Posterior cingulate gyrus (tissue), 11 donors: ENCODE measurements around the gene MYOM3.

Experiments
- DNase-seq, 10 donors: peaks; one replicate each; pipeline versions ENCODE4 v3.0.0 to v3.0.0-alpha.2; 2020 to 2021; ENCODE audit warnings: mixed read lengths in 3 of 10
- intact Hi-C: fragments of 100-400 bp; cut with DNase I; formaldehyde crosslinking; loops from one replicate; pipeline ENCODE4 v1.15.1; 2023

MYOM3 gene

GRCh38 chr1:24139841-24140425 is 28.0 kb upstream of the MYOM3 start:
- DNase-seq = peak in 1 of 10 donors; percentile 57
- intact Hi-C loops = no loop called here

GRCh38 chr1:24139222-24139489 is 27.2 kb upstream of the MYOM3 start:
- no peak for DNase-seq
- intact Hi-C loops = no loop called here

DNA sequence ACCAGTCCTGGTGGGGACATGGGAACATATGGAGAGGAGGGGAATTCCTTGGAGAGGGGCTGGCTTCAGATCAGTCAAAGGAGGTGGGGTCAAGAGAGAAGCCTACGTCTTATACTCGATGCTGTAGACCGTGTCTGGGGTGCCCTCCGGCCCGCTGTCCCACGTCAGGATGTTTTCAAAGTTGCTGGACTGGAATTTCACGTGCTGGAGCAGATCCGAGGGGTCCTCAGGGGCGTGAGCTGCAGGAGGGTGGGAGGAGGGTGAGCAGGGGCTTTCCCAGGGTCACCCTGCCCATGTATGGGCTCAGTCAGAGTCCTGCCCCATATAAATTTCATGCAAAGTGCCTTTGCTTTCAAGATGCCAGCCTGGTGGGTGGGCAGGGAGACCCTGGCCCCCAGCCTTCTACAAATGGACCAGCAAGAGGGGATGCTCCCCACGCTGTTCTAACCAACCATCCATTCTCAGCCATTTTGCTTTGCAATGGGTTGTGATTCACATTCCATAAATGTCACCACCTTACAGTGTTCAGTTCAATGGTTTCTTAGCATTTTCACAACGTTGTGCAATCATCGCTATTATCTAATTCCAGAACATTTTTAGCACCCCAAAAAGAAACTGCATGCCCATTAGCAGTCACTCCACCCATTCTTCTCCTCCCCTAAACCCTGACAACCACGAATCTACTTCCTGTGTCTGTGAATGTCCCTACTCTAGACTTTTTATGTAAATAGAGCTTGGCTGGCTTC is 26.7 kb upstream of the MYOM3 start:
- intact Hi-C loops = no loop called here
- DNase-seq = peak in 1 of 10 donors; percentile 70

GRCh38 chr1:24136956-24137539 is 25.1 kb upstream of the MYOM3 start:
- DNase-seq = peak in 1 of 10 donors; percentile 57
- intact Hi-C loops = no loop called here

DNA sequence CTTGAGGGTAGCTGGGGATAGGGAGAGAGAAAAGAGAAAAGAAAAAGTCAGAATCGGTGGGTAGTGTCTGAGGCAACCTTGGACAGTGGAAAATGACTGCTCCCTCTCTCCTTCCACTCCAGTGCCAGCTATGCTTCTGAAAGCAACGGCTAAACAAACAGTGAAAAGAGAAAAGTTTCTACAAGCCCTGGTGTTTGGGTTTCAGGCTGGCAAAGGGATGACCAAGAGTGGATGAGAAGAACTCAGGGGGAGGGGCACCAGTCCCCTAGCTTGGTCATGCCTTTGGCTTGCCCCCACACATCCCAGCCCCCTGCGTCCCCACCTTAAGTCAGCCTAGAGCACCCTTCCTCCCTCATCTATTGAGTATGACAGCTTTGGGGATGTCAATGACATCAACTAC is 22.4 kb upstream of the MYOM3 start:
- DNase-seq = peak in 1 of 10 donors; percentile 17
- intact Hi-C loops = no loop called here

- DNase-seq = no peak
- intact Hi-C loops = no loop called here
Observed at GRCh38 chr1:24133819-24134218, 21.9 kb upstream of the MYOM3 start.

DNA sequence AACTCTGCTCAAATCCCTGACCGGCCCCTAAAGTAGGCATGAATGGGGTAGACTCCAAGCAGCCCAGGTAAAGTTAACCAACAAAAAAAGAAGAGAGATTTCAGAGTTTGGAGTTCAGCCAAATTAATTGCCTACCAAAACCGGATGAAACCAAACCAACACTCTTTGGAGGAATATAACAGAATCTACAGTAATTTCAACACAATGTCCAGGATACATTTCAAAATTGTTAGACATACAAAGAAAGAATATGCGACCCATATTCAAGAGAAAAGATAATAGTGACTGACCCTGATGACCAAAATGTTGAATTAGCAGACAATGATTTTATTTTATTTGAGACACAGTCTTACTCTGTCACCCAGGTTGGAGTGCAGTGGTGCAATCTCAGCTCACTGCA is 18.4 kb upstream of the MYOM3 start:
- intact Hi-C loops = no loop called here
- no peak for DNase-seq

GRCh38 chr1:24127801-24128363 is 15.9 kb upstream of the MYOM3 start:
- intact Hi-C loops = no loop called here
- DNase-seq = peak in 1 of 10 donors; percentile 44

DNA sequence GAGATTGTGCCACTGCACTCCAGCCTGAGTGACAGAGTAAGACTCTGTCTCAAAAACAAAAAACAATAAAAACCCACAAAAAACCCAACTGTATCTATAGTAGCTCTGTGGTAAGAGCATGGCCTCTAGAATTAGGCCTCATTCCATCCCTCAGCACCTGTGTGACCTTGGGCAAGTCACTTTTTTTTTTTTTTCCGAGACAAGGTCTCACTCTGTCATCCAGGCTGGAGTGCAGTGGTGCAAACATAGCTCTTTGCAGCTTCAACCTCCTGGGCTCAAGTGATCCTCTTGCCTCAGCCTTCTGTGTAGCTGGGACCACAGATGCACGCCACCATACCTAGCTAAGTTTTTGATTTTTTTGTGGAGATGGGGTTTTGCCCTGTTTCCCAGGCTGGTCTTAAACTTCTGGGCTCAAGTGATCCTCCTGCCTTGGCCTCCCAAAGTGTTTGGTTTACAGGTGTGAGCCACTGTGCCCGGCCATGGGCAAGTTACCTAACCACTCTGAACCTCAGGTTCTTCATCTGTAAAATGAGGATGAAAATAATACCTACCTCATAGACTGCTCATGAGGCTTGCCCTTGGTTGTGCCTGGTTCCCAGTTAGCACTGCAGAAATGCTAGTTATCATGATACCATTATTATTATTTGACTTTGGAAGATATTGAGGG is 15.3 kb upstream of the MYOM3 start:
- intact Hi-C loops = no loop called here
- DNase-seq = no peak

DNA sequence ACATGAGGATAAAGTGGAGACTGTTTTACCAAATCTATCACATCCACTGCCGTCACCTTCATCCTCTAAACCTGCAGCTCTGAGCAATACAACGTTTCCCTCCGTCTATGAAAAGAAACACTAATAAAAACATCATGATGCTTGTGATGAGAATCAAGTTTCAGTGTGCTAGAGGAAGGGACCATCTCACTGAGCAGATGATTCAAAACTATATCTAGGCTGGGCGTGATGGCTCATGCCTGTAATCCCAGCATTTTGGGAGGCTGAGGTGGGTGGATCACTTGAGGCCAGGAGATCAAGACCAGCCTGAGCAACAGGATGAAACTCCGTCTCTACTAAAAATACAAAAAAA is 14.7 kb upstream of the MYOM3 start:
- intact Hi-C loops = no loop called here
- no peak for DNase-seq

DNA sequence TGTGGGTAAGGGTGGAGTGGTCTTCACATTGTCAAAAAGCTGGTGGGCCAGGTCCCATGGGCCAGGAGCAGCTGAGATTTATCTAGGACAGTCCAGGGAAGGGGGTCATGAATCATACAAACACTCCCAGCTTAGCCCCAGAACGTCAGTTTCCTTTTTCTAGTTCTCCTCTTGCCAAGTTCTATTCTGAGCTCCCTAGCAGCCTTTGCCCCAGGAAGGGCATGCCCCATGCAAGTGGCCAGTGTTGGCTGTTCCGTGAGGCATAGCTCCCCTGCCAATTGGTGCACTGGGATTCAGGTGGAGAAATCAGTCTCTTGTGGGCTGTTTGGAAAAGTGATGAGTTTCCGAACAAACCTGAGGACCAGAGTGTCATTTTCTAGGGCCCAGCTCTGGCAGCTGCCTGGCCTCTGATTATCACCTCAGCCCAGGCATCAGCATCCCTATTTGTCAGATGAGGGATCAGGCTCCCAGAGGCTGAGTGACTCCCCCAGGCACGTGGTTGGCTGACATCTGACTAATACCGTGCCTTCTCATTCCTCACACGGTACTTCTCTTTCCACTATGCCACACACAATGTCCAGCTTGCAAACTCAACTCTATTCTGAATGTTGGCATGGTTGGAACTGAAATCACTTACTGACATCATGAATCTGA is 14.2 kb upstream of the MYOM3 start:
- no peak for DNase-seq
- intact Hi-C loops = no loop called here

DNA sequence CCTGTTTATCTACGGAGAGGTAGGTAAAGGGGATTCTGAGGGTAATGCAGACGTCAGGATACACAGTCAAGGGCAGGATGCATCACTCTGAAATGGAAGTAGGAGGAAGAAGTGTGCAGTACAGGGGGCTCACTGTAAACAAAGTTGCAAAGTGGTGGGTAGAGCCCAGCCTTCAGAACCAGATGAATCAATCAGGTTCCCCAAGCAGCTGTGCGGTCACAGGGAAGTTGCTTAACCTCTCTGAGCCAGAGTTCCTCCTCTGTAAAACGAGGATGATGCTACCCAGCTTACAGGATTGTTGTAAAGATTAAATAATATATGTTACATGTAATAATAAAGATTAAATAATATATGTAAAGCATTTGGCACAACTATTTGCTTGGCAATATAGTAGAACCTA is 13.5 kb upstream of the MYOM3 start:
- DNase-seq = no peak
- intact Hi-C loops = no loop called here

DNA sequence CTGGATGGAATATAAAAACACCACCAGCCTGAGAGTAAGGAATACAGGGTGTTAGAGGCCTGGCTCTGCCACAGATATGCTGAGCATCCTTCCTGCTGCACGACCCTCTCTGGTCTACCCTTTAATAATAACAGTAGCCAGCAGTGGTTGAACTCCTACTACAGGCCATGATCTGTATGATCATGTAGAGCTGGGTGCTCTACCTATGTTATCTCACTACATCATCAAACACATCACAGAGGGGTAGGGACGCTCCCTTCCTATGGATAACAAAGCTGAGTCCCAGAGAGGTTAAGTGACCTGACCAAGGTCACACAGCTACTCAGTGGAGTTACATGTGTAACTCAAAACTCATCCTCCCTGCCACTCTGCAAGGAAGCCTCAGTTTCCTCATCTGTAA is 13.0 kb upstream of the MYOM3 start:
- no peak for DNase-seq
- intact Hi-C loops = no loop called here

GRCh38 chr1:24123611-24124010 is 11.7 kb upstream of the MYOM3 start:
- intact Hi-C loops = no loop called here

DNA sequence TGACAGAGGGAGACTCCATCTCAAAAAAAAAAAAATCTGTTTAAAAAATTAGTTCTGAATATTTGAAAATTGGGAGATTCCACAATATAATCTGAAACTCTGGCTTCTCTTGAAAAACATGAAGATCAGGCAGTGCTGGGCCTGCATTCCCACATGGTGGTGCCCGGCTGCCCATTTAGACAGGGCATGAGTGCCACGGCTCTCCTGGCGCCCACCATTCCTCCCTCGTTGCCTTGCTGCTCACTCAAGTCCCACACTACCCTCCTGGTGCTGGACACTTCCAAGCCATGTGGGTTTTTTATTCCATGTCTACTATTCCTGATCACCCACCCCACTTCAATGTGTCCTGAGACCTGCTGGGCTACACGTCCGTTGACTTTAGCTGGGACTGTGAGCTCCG is 10.8 kb upstream of the MYOM3 start:
- DNase-seq = no peak
- intact Hi-C loops = no loop called here

More at GRCh38 chr1:24123611-24124010, 11.7 kb upstream of the MYOM3 start:
- DNase-seq = peak in 1 of 10 donors; percentile 6

DNA sequence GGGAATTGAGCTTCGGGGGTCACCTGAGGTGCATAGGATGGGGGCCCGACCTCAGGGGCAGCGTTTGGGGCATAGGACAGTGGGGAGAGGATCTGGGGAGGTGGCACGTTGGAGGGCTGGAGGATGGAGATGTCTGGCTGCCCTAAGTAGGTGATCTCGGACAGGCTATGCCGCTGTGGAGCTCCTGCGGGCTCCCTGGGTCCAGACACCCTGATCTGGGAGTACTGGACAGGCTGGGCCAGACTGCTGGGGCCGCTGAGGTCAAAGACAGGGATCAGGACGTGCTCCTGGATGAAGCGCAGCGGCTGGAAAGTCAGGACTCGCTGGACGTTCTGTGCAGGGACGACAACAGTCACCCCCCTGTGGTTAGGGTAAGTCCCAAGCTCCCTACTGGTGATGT is 9.5 kb upstream of the MYOM3 start:
- DNase-seq = no peak

DNA sequence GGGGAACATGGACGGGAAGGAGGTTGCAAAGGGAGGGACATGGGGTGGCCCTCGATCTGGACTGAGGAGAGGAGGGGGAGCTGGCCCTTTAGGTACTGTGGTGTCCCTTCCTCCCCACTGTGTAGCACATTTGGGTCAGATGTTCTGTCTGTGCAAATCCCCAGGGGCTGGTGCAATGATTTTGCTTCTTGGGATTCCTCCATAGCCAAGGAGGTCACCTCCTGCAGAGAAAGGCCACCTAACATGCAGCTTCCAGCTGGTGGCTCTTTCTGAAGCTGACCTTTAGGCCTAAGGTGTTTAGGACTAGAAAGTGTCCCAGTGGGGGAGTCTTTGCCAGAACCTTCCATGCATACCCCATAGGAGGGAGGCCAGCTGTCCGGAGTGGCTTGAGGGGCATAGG is 9.0 kb upstream of the MYOM3 start:
- intact Hi-C loops = no loop called here
- DNase-seq = no peak

More for the DNA sequence above, 9.5 kb upstream of the MYOM3 start:
- intact Hi-C loops = no loop called here

DNA sequence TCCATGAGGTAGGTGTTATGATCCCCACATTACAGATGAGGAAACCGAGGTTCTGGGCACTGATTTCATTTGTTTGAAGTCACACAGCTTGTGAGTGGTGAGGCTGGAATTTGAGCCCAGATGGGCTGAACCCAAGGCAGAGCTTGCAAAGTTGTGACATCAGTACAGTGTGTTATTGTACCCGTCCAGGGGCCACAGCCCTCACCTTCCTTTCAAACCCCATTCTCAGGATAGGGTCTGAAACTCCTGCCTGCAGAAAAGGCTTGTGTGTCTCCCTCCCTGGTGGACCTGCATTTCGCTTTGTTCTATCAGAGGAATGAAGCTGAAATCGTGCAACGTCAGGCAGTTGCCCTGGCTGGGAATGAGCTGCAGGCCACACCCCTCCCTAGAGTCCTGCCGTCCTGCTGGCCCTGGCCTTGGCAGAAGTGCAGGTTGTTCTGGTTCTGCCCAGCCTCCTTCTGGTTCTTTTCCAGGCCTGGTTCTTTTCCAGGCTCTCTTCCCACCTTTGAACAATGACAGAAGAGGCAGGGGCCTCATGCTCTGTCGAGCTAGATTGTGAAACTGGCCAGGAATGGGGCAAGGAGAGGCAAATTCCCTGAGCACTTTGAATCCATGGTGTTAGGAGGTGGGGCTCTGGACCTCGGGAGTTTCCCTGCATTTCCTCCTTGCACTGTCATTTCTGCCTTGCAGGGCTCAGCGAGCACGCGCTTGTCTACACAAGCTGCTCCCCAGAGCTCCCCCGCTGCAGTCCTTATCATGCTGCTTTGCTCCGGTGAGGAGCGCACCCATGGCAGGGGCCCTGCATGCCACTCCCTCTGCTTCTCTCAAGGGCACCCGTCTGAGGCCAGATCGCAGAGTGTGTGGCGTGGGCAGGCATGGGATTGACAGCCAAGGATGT is 8.2 kb upstream of the MYOM3 start:
- peak in 1 of 10 donors; percentile 70 for DNase-seq
- intact Hi-C loops = no loop called here

GRCh38 chr1:24119489-24119858 is 7.5 kb upstream of the MYOM3 start:
- no peak for DNase-seq
- intact Hi-C loops = no loop called here
